Panc1 (cell line): ENCODE measurements around the gene BICDL2. TPM values are rescaled to one million over a fixed set of nuclear protein-coding genes. Genes with fewer than 3 reads are reported as not detected.

Experiments used
- ATAC-seq: fragments of 200-7000 bp; cut with Tn5 transposase; 2 replicates; pipeline ENCODE4 v1.9.1; 2020; ENCODE audit warnings: mild to moderate bottlenecking, moderate library complexity
- BruUV-seq: library from RNA; stranded (reverse); fragments of 400-500 nt; replicated peaks from 2 replicates; lab custom pipeline; 2021; lab: Mats Ljungman, UMichigan
- CTCF ChIA-PET: fragments of 300-600 bp; sonication (Branson Sonifier 250); formaldehyde crosslinking; loops from one replicate; lab custom pipeline; 2022; ENCODE audit warnings: antibody characterized with exemption; lab: Charles Lee
- POLR2A ChIA-PET: fragments of 300-600 bp; sonication (Branson Sonifier 250); formaldehyde crosslinking; loops from one replicate; lab custom pipeline; 2022; ENCODE audit warnings: antibody characterized with exemption; lab: Charles Lee
- DNase-seq: peaks from one replicate; pipeline ENCODE4 v3.0.0-alpha.2; 2010; ENCODE audit warnings: low read depth, low spot score
- H3K27ac ChIP-seq: 2 replicates; pipeline ENCODE4 v1.5.1; 2011; ENCODE audit warnings: mild to moderate bottlenecking, low read length, inconsistent platforms
- H3K27me3 ChIP-seq: fragments of 200-500 bp; sonication (Bioruptor generic); 2 replicates; pipeline ENCODE4 v1.6.0; 2014; ENCODE audit warnings: low read length, inconsistent platforms; ENCODE audit not compliant: control insufficient read depth, insufficient read depth
- H3K36me3 ChIP-seq: fragments of 200-500 bp; sonication (Bioruptor generic); 2 replicates; pipeline ENCODE4 v1.5.1; 2014; ENCODE audit warnings: inconsistent platforms, mild to moderate bottlenecking, low read length, moderate library complexity; ENCODE audit not compliant: control insufficient read depth, insufficient read depth
- H3K4me1 ChIP-seq: 2 replicates; pipeline ENCODE4 v1.5.1; 2011; ENCODE audit warnings: inconsistent platforms, mild to moderate bottlenecking, low read length, moderate library complexity; ENCODE audit not compliant: control insufficient read depth, insufficient read depth
- H3K4me3 ChIP-seq, 2 experiments: 2 replicates each; pipeline ENCODE4 v1.5.1; 2011 to 2012; ENCODE audit warnings: low read depth in 2 of 2, low read length in 2 of 2, mild to moderate bottlenecking in 2 of 2, inconsistent platforms in 1 of 2, moderate library complexity in 1 of 2
- H3K9me3 ChIP-seq: fragments of 200-500 bp; sonication (Bioruptor generic); 2 replicates; pipeline ENCODE4 v1.5.1; 2014; ENCODE audit warnings: low read depth, mild to moderate bottlenecking, inconsistent platforms, low read length, moderate library complexity; ENCODE audit not compliant: control insufficient read depth, insufficient read depth
- POLR2AphosphoS5 ChIP-seq: IDR thresholded peaks from 2 replicates; pipeline ENCODE4 v1.6.1; 2012; ENCODE audit warnings: mild to moderate bottlenecking, low read depth, low read length, moderate library complexity
- SIN3A ChIP-seq: IDR thresholded peaks from 2 replicates; pipeline ENCODE4 v1.6.1; 2012; ENCODE audit warnings: low read depth, mild to moderate bottlenecking, low read length, moderate library complexity, borderline replicate concordance; ENCODE audit not compliant: insufficient read depth
- TCF7L2 ChIP-seq: IDR thresholded peaks from 2 replicates; pipeline ENCODE4 v1.6.1; 2011; ENCODE audit warnings: mild to moderate bottlenecking, low read depth, low read length, inconsistent platforms
- in situ Hi-C: cut with HindIII; loops from 2 replicates; pipeline ENCODE4 v1.10.0; 2016; ENCODE audit warnings: low sequenced_read_pairs, low pct_unique_long_range_greater_than_20kb
- intact Hi-C: fragments of 100-400 bp; cut with micrococcal nuclease; formaldehyde crosslinking; loops from one replicate; pipeline ENCODE4 v1.10.0; 2022; ENCODE audit not compliant: unreplicated experiment
- total RNA-seq: library from RNA; stranded (reverse); gene quantifications from one replicate; pipeline ENCODE4 v1.2.1, GENCODE V29; 2021; ENCODE audit not compliant: unreplicated experiment
- TF ChIP-seq, protein P1 (sequence below), 2 experiments: IDR thresholded peaks; 2 replicates each; pipeline ENCODE4 v1.6.1; 2011 to 2012; ENCODE audit warnings: low read depth in 2 of 2, control low read depth in 1 of 2, low read length in 1 of 2, mild to moderate bottlenecking in 1 of 2, moderate library complexity in 1 of 2; ENCODE audit not compliant: insufficient read depth in 1 of 2
- TF ChIP-seq, protein P2 (sequence below): fragments of 450-650 bp; IDR thresholded peaks from 2 replicates; pipeline ENCODE4 v1.5.1; 2017; ENCODE audit warnings: mild to moderate bottlenecking

Gene BICDL2
- total RNA-seq, 1 experiment from 2014 or later, result 0.21 TPM

DNA sequence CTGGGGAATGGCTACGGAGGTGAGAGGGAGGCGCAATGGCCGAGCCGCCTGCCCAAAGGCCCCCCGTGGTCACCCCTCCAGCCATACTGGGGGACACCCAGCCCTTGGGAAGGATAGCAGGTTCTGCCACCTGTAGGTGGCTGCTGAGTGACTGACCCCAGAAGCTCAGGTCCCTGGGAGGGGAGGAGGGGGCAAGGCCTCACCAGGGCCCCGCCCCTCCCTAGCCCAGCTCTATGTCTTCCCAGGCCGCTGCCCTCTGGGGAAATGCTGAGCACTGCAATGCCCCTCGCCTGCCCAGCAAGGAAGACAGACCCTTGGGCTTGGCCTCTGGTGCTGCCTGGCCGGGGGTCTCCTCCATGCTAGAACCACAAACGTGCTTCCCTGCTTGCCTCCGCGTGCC lies 35.4 kb downstream of the BICDL2 start:
- TF ChIP-seq, protein P1, sequence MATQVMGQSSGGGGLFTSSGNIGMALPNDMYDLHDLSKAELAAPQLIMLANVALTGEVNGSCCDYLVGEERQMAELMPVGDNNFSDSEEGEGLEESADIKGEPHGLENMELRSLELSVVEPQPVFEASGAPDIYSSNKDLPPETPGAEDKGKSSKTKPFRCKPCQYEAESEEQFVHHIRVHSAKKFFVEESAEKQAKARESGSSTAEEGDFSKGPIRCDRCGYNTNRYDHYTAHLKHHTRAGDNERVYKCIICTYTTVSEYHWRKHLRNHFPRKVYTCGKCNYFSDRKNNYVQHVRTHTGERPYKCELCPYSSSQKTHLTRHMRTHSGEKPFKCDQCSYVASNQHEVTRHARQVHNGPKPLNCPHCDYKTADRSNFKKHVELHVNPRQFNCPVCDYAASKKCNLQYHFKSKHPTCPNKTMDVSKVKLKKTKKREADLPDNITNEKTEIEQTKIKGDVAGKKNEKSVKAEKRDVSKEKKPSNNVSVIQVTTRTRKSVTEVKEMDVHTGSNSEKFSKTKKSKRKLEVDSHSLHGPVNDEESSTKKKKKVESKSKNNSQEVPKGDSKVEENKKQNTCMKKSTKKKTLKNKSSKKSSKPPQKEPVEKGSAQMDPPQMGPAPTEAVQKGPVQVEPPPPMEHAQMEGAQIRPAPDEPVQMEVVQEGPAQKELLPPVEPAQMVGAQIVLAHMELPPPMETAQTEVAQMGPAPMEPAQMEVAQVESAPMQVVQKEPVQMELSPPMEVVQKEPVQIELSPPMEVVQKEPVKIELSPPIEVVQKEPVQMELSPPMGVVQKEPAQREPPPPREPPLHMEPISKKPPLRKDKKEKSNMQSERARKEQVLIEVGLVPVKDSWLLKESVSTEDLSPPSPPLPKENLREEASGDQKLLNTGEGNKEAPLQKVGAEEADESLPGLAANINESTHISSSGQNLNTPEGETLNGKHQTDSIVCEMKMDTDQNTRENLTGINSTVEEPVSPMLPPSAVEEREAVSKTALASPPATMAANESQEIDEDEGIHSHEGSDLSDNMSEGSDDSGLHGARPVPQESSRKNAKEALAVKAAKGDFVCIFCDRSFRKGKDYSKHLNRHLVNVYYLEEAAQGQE (IDR thresholded peaks at IDR 0.05; ENCODE audit: insufficient read depth in 1 of 2, low read depth in 2 of 2, low read length in 1 of 2), result no peak
- TF ChIP-seq SIN3A (no peak), POLR2AphosphoS5 (no peak), TCF7L2 (no peak)
- TF ChIP-seq, protein P2, sequence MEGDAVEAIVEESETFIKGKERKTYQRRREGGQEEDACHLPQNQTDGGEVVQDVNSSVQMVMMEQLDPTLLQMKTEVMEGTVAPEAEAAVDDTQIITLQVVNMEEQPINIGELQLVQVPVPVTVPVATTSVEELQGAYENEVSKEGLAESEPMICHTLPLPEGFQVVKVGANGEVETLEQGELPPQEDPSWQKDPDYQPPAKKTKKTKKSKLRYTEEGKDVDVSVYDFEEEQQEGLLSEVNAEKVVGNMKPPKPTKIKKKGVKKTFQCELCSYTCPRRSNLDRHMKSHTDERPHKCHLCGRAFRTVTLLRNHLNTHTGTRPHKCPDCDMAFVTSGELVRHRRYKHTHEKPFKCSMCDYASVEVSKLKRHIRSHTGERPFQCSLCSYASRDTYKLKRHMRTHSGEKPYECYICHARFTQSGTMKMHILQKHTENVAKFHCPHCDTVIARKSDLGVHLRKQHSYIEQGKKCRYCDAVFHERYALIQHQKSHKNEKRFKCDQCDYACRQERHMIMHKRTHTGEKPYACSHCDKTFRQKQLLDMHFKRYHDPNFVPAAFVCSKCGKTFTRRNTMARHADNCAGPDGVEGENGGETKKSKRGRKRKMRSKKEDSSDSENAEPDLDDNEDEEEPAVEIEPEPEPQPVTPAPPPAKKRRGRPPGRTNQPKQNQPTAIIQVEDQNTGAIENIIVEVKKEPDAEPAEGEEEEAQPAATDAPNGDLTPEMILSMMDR, result no peak
- no peak for DNase-seq
- ChIA-PET POLR2A (interaction anchor here (0.6 kb wide), 1 partner anchor 20 kb away, joined by 5 read pairs; no protein-coding TSS in a partner anchor), CTCF (interaction anchor here (0.6 kb wide), 1 partner anchor 27 kb away, joined by 3 read pairs; no protein-coding TSS in a partner anchor)
- in situ Hi-C loops (no loop called here), intact Hi-C loops (no loop called here)
- Histone ChIP-seq H3K4me1 (peaks cover 6% of the 10 kb centered on the region), H3K4me3 (no peak overlapping the region), H3K36me3 (no peaks in the 10 kb centered on the region), H3K27ac (no peak overlapping the region), H3K9me3 (no peaks in the 10 kb centered on the region), H3K27me3 (no peaks in the 10 kb centered on the region)
- ATAC-seq, result no peak
- BruUV-seq, result no TSS peak

DNA sequence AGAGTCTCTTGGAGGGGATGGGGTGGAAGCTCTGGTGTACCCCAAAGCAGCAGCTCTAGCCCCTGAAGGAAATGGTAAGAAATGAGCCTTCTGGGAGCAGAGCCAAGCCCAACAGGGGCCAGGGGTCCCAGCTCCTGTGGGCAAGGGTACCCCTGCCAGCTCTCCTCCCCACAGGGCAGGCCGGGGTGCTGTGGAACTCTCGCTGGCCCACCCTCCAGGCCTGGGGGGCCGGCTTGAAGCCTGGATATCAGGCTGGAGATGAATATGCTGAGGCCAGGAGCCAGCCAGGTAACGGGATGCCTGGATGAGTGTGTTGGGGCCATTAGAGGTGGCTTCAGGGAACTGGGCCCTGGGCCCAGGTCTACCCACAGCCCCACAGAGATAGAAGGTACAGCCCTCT lies 36.2 kb downstream of the BICDL2 start:
- intact Hi-C loops, result no loop called here
- BruUV-seq, result no TSS peak
- CTCF ChIA-PET, result no interaction called here
- ATAC-seq (no peak), DNase-seq (no peak)
- no peak overlapping the region for H3K27ac ChIP-seq
- no peak overlapping the region for H3K4me3 ChIP-seq
- H3K9me3 ChIP-seq, result no peaks in the 10 kb centered on the region
- no peaks in the 10 kb centered on the region for H3K36me3 ChIP-seq
- peaks cover under 1% of the 10 kb centered on the region; the same call in 1 of the 2 replicates for H3K4me1 ChIP-seq
- no peaks in the 10 kb centered on the region for H3K27me3 ChIP-seq
- in situ Hi-C loops, result no loop called here
- TF ChIP-seq, protein P2, result no peak
- TF ChIP-seq, protein P1 (IDR thresholded peaks at IDR 0.05; ENCODE audit: insufficient read depth in 1 of 2, low read depth in 2 of 2, low read length in 1 of 2), result no peak
- TF ChIP-seq POLR2AphosphoS5 (no peak), TCF7L2 (no peak), SIN3A (no peak)
- POLR2A ChIA-PET, result interaction anchor here (0.6 kb wide), 1 partner anchor 27 kb away, joined by 5 read pairs; no protein-coding TSS in a partner anchor
